ENCODE results near the gene VPS4B.
"Not testable (repeated sequence)": the region's sequence is repeated elsewhere in the genome, so short reads cannot be mapped to it uniquely, and the experiment has no call there.

The VPS4B gene

GRCh38 chr18:63422087-63422863 lies at the start of gene VPS4B:
VPS4B (minus strand) TSS chr18:63422476; CDS start chr18:63422259, 217 bp downstream.
- peak; percentile 99 for DNase-seq (ENCODE audit: low read depth)

- no peak for DNase-seq (ENCODE audit: low read depth)
Observed at GRCh38 chr18:63470751-63471150, 48.5 kb upstream of the VPS4B start.

- no peak for DNase-seq (ENCODE audit: low read depth)
Observed at GRCh38 chr18:63468575-63468974, 46.3 kb upstream of the VPS4B start.

- no peak for DNase-seq (ENCODE audit: low read depth)
Observed at GRCh38 chr18:63467699-63468098, 45.4 kb upstream of the VPS4B start.

GRCh38 chr18:63465059-63465458 lies 42.8 kb upstream of the VPS4B start:
- DNase-seq (ENCODE audit: low read depth): no peak

- DNase-seq (ENCODE audit: low read depth): no peak
Observed at GRCh38 chr18:63464434-63464833, 42.2 kb upstream of the VPS4B start.

- DNase-seq (ENCODE audit: low read depth): no peak
Observed at GRCh38 chr18:63460414-63460813, 38.1 kb upstream of the VPS4B start.

GRCh38 chr18:63457977-63458376 lies 35.7 kb upstream of the VPS4B start:
- DNase-seq (ENCODE audit: low read depth): no peak

GRCh38 chr18:63454497-63454896 lies 32.2 kb upstream of the VPS4B start:
- no peak for DNase-seq (ENCODE audit: low read depth)

GRCh38 chr18:63452751-63453150 lies 30.5 kb upstream of the VPS4B start:
- DNase-seq (ENCODE audit: low read depth): not testable (repeated sequence)

- no peak for DNase-seq (ENCODE audit: low read depth)
Observed at GRCh38 chr18:63451799-63452660, 29.8 kb upstream of the VPS4B start.

DNA sequence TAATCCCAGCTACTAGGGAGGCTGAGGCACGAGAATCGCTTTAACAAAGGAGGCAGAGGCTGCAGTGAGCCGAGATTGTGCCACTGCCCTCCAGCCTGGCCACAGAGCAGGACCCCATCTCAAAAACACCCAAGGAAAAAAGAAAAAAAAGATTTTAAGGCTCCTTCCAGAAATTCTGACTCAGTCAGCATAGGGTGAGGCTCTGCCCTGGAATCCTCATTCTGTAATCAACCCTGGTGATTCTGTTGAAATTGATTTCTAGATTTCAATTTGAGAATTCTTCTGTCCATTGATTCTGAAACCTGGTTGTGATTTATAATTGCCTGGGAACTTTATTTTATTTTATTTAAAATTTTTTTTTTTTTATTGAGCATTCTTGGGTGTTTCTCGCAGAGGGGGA lies 27.1 kb upstream of the VPS4B start:
- DNase-seq (ENCODE audit: low read depth): no peak

DNA sequence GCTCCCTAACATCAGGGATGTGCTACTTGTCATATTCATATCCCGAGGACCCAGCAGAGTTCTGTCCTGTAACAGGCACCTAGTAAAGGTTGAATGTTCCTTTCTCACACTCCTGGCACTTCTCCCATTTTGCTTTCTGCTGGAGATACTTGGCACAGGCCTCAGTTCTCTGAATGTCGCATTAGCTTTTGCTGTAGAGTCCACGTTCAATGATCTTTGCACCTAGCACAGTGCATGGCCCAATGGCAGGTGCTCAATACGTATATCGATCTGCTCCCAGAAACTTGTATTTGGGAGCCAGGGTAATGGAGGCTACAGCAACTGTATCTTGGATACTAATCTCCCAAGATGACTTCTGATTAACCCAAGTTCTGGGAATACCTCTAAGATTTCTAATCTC lies 24.8 kb upstream of the VPS4B start:
- DNase-seq (ENCODE audit: low read depth): no peak

GRCh38 chr18:63446266-63446665 lies 24.0 kb upstream of the VPS4B start:
- no peak for DNase-seq (ENCODE audit: low read depth)

DNA sequence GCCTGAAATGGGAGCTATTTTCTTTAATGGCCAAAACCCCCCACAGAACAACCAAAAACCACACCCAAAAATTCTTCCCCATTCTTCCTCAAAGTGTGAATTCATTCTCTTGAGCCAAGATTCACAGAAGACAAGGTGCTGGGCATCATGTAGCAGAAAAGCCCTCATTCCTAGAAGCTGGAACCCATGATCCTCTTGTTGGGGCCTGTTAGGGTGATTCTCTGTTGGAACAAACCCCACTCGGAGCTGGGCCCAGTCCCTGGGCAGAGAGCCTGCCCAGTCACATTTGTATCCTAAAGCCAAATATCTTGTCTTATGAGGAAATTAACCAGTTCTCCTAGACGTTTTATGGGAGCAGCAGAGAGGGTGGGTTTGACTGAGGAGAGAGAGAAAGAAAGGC lies 22.8 kb upstream of the VPS4B start:
- DNase-seq (ENCODE audit: low read depth): no peak

DNA sequence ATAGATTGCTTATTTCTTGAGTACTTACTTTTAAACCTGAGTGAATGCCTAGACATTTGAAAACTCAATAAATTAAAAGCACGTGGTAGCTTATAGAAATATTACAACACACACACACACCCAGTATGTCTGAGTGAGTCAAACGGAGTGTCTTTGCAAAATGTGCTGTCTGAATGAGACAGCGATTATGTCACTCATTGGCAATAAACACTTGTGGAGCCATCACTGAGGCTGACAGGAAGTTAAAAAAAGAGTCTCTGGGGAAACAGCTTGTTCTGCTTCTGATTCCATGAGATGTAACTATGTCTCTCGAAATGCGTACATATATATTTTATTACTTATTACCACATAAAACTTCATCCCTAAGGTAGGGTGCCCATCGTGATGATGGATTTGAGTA lies 22.3 kb upstream of the VPS4B start:
- peak; percentile 90 for DNase-seq (ENCODE audit: low read depth)

GRCh38 chr18:63443829-63444228 lies 21.6 kb upstream of the VPS4B start:
- no peak for DNase-seq (ENCODE audit: low read depth)

- no peak for DNase-seq (ENCODE audit: low read depth)
Observed at GRCh38 chr18:63440881-63441280, 18.6 kb upstream of the VPS4B start.

DNA sequence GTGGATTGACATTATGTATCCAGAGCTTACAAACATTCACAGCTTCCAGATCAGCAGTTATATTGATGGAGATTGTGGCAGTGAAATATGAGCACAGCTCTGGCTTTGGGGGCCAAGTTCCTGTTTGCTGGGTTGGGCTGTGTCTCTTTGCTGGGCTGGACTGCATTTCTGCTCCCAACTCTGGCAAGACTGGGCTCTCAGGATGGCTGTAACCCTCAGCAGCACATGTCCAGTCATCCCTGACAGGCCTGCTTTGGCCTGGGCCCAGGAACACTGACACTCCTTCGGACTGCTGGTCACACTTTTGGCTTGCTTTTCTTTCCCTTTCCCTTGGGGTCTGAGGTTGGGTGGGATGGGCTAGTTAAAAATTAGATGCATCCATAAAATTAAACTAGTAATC lies 17.9 kb upstream of the VPS4B start:
- peak; percentile 64 for DNase-seq (ENCODE audit: low read depth)

DNA sequence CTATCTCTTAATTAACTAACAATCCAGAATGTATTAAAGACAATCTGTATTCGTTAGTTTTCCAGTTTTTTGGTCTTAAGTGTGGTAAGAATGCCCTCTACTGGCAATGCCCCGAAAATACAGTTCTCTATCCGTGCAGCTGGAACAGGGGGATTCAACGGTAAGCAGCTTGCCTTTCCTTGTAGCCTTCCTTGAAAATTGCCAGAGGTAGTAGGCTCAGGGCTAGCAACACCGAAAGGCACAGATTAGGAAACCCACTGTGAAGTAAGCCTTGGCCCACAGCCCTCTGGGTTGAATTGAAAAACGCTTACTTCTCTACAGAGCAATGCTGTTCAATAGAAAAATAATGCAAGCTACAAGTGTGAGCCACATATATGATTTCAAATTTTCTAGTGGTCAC lies 17.1 kb upstream of the VPS4B start:
- DNase-seq (ENCODE audit: low read depth): peak; percentile 40

DNA sequence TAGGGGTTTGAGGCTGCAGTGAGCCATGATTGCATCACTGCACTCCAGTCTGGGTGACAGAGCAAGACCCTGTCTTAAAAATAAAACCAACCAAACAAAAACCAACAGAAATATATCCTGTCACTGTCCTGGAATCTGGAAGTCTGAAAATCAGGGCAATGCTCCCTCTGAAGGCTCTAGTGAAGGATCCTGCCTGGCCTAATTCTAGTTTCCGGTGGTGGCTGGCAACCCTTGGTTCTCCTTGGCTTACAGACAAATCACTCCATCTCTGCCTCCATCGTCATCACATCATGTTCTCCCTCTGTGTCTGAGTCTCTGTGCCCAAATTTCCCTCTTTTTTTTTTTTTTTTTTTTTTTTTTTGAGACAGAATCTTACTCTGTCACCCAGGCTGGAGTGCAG lies 15.9 kb upstream of the VPS4B start:
- DNase-seq (ENCODE audit: low read depth): no peak

DNA sequence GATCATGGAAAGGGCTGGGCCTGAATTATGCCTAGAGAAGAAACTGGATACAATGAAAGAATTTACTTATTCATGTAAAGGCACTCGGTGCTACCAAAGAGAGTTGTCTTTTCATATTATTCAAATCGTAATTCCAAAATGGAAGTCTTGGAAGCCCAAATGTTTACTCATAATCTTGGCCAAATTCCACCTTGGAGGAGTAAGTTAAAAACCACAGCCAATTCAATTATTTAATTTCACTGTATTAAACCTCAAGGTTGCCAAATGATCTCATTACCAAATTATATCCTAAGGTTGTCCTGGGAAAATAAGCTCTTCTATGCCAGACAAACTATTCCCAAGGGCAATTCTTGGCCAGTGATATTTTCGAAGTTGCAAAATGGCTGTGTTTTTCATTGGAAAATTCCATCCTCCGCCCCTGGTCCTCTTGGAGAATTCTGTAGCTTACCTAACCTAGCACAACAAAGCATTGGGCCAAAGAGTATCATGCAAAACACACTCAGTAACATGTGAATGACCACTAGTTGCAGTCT lies 11.1 kb upstream of the VPS4B start:
- peak; percentile 65 for DNase-seq (ENCODE audit: low read depth)

DNA sequence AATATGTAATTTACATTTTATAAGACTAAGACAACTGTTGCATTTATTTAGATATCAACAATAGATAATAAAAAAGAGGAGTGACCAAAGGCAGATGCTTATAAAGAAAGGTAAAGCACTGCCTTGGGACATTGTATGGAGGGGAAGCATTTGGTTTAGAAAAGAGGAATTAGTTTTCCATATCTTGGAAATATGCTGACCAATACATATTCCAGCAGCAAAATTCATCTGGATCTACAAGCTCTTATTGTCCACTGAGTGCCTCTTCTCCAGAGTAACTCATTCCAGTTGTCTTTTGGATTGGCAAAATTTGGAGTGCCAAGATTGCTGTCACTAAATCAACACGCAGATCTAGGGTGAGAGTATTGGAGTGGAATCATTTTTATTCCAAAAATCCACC lies 8.9 kb upstream of the VPS4B start:
- no peak for DNase-seq (ENCODE audit: low read depth)
